ENCODE results near the gene ELF1.

DNA sequence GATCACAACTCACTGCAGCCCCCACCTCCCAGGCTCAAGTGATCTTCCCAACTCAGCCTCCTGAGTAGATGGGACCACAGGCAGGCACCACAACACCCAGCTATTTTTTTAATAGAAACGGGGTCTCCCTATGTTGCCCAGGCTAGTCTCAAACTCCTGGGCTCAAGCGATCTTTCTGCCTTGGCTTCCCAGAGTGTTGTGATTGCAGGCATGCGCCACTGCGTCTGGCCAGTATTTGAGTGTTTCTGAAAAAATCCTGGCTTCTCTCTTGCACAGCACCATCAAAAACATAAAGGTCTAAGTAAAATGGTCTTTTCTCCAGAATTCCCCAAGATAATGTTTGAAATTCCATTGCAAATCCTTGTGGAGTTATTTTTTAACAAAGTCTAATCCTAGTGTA, 47.8 kb downstream of the ELF1 start:
- TF ChIP-seq, protein P1, sequence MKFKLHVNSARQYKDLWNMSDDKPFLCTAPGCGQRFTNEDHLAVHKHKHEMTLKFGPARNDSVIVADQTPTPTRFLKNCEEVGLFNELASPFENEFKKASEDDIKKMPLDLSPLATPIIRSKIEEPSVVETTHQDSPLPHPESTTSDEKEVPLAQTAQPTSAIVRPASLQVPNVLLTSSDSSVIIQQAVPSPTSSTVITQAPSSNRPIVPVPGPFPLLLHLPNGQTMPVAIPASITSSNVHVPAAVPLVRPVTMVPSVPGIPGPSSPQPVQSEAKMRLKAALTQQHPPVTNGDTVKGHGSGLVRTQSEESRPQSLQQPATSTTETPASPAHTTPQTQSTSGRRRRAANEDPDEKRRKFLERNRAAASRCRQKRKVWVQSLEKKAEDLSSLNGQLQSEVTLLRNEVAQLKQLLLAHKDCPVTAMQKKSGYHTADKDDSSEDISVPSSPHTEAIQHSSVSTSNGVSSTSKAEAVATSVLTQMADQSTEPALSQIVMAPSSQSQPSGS (IDR thresholded peaks at IDR 0.05; ENCODE audit: low read length): no peak
- TF ChIP-seq SIN3A (conservative IDR thresholded peaks at IDR 0.05 in 1 of 2, IDR thresholded peaks at IDR 0.05 in 1 of 2; ENCODE audit: low read depth in 1 of 2, low read length in 2 of 2) (no peak), POLR2A (IDR thresholded peaks at IDR 0.05; ENCODE audit: control extremely low read depth in 1 of 2, low read depth in 2 of 2, low read length in 2 of 2) (no peak)
- TF ChIP-seq, protein P2, sequence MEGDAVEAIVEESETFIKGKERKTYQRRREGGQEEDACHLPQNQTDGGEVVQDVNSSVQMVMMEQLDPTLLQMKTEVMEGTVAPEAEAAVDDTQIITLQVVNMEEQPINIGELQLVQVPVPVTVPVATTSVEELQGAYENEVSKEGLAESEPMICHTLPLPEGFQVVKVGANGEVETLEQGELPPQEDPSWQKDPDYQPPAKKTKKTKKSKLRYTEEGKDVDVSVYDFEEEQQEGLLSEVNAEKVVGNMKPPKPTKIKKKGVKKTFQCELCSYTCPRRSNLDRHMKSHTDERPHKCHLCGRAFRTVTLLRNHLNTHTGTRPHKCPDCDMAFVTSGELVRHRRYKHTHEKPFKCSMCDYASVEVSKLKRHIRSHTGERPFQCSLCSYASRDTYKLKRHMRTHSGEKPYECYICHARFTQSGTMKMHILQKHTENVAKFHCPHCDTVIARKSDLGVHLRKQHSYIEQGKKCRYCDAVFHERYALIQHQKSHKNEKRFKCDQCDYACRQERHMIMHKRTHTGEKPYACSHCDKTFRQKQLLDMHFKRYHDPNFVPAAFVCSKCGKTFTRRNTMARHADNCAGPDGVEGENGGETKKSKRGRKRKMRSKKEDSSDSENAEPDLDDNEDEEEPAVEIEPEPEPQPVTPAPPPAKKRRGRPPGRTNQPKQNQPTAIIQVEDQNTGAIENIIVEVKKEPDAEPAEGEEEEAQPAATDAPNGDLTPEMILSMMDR (IDR thresholded peaks at IDR 0.05; ENCODE audit: control extremely low read depth in 1 of 3, insufficient read depth in 1 of 3, low read depth in 1 of 3, low read length in 3 of 3): no peak
